ENCODE measurements around the gene VSIR.

VSIR gene

DNA sequence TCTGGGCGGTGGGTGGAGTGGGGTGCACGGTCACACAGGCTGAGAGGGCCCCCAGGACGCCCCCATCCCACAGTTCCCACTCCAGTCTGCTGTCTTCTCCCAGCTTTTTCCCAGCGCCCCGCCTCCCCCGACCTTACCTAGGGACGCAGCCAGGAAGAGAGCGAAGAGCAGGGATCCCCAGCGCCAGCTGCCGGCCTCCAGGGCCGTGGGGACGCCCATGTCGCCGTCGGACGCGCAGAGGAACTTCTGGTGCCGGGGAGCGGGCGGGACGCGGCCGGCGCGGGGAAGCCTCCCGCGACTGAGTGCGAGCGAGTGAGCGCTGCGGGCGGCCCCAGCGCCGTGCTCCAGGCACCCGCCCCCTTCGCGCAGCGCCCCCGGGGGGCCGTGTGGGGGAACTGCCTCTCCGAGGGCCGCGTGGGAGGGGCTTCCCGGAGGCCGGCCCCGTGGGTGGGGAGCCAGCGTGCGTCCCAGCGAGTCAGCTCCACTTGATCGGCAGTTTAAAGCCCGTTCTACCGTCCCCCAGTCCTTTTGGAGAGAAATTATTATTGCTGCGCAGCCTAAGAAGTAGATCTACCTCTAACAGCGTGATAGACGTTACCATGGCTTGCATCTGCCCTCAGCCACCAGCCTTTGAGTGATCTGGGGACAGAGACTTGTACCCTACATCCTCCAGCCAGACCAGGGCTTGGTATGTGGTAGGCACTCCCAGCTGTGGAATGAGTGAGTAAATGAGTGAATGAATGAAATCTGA lies at the start of gene VSIR:
TSS of gene VSIR (minus strand) at position 300 of the 751 bp plus-strand sequence. CDS start at position 219, 81 bp downstream.
- DNase-seq: peak; percentile 97

DNA sequence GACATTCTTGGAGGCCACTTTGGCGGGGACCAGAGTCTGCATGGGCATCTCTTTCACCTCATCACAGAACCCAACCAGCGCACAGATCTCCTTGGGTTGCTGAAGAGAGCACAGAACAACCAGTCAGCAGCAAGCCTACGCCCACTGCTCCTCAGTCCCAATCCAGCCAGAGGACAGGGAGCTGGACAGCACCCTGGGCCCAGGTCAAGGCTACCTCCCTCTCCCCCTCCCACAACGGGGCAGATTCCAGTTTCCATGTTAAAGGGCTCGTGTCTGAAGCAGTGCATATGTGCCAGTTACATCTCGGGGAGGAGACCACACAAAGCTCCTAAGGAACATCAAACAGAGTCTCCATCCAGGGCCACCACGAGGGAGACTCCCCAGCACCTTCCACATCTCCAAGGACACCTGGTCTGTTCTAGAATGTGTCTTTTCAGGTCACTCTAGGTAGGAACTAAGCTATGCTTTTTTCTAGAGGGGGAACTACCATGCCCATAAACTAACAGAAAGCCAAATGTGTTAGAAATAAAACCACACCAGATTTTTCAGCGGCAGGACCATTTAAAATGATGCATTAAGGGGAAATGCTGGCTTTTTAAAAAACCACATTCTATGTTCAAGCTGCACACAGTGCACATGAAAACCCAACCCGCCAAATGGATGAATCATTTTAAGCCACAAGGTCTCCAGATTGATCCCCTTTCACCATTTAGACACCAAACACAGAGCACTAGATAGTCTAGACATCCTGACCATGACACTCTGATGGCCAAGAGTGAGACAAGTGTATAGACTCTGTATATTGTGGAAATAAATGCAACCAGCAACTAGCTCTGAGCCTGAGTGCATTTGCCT lies 48.8 kb upstream of the VSIR start:
- no peak for DNase-seq

DNA sequence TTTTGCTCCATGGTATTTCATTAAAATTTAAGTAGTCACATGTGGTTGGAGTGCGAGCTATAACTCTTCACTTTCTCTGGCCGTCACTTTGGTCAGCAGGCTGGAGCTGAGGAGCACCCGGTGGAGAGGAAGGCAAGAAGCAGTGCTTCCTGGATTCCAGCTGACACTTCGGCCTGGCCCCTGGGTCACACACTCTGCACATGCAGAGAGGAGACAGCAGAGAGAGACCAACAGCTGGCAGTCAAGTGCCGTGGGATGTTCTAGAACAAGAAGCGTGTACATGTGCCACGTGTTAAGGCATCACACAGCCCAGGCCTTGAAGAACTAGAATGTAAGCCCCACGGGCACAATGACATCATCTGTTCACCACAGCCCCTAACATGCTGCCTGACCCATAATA lies 47.6 kb upstream of the VSIR start:
- DNase-seq: no peak

DNA sequence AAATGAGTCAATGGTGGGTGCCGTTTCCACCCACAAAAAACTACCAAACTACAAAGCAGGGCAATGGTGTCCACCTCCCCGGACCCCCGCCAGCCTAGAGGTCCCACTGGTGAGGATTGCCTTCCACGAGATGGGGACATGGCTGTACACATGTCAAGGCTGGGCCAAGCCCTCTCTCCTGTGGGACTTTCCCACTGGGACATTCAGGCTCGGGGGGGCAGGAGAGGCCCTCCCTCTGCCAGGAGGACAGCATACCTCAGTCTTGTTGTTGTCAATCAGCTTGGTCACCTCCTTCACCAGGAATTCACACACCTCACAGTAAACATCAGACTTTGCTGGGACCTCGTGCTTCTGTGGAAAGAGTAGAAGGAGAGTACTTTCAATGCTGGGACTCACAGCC lies 46.7 kb upstream of the VSIR start:
- no peak for DNase-seq

DNA sequence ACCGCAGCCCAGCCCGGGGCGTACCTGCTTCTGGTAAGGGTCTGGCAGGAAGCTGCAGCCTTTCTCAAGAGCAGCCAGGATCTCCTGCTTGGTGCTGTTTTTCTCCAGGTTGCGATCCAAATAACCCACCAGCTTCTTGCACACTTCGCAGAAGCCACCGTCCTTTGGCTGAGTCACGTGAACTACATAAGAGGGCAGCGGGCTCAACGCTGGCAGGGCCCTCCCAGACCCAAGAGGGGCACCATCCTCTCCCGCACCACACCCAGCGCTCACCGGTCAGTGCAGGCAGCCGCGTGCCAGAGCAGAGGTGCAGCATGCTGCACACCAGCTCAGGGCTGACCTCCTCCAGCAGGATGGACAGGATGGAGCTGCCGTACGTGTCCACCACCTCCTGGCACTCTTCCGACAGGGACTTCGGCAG lies 46.1 kb upstream of the VSIR start:
- DNase-seq: no peak

DNA sequence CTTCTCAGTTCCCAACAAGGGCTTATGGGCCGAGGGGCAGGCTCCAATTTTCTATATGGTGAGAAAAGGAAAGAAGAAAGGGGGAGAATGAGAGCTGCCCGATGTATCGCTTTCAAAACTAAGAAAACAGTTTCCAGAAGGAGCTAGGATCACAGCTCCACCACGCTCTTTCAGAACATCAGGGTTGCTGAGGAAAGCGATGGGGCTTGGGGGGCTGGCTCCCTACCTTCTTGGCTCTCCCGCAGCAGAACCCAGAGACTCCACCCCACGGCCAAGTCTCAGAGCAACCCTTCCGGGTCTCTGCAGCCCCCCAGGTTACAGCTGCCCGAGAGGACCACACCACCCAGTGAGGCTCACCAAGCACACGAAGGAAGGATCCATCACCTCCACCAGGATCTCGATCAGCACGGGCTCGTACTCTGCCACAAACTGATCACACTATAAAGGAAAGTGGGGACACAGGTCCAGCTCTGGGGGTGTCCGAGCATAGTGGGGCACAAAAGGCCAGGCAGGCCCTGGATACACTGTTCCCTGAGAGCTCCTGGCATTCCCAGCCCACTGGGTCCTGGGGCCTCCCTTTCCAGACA lies 45.4 kb upstream of the VSIR start:
- DNase-seq: no peak

DNA sequence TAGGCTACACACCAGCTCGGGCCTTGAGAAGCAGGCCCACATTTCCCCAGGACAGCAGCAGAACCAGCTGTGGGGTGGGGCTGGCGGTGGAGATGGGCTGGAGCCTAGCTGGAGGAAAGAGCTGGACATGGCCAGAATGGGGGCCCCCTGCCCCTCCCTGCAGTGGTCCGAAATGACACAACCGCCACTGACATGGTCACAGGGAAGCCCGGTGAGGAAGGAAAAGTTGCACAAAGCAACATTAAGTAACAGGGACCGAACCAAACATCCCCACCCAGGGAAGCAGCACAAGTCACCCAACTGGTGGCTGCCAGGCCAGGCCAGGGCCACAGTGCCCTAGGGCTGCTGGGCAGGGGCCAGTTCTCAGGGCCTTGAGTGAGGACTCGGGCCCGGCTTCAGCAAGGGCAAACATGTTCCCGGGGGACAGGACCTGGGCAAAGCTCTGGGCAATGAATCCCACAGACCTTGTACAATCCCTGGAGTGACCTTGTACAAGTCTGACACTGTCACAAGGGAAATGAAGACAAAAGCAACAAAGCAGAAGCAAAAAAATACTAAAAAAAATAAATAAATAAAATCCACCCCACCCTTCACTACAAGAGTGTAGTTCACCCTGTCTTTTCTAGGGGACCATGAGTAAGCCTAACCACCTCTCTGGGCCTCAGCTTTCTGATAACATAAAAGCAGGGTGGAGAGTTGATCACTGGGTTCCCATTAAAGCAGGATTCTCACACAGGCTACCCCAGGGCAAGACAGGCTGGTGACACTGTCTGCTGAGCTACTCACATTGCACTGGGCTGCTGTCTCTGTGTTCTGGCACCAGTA lies 44.7 kb upstream of the VSIR start:
- DNase-seq: no peak

DNA sequence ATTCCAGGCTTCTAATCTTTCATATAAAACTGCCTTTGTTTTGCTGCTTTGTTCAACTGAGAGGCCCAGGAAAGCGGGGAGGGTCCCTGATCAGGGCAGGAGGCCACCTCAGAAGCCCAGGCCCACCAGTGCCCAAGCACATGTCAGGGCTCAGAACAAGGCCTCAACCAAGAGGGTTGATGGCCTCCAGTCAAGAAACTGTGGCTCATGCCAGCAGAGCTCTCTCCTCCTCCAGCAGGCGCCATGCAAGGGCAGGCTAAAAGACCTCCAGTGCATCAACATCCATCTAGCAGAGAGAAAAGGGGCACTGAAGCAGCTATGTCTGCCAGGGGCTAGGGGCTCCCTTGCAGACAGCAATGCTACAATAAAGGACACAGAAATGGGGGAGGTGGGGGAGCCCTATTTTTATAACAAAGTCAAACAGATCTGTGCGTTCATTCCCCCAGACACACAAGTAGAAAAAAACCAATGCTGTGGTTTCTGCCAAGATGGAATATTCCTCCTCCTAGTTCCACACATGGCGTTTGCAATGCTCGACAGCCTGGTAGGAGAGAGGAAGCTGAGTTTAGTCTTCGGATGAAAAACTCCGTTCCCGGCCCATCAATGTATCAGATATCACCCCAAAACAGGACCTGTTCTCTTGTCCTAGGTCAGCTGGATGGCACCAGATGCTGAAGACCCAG lies 43.8 kb upstream of the VSIR start:
- DNase-seq: no peak

DNA sequence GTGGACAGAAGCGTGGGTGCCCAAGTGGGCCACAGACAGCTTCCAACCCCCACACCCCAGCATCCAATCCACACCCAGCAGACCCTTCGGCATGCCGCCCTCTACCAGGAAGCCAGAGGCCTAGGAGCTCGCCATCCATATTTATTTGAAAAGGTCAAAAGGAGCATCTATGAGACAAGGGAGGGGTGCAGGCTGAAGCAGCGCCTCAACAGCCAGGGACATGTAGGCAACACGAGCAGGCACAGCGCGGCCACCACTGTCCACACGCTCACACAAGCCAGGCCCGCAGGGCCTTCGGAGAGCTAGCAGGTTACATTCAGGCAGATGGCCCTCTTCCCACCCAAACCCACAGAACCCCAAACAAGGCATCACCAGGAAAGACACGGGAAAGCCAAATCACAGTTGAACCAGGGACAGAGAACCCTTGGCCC lies 43.1 kb upstream of the VSIR start:
- no peak for DNase-seq

DNA sequence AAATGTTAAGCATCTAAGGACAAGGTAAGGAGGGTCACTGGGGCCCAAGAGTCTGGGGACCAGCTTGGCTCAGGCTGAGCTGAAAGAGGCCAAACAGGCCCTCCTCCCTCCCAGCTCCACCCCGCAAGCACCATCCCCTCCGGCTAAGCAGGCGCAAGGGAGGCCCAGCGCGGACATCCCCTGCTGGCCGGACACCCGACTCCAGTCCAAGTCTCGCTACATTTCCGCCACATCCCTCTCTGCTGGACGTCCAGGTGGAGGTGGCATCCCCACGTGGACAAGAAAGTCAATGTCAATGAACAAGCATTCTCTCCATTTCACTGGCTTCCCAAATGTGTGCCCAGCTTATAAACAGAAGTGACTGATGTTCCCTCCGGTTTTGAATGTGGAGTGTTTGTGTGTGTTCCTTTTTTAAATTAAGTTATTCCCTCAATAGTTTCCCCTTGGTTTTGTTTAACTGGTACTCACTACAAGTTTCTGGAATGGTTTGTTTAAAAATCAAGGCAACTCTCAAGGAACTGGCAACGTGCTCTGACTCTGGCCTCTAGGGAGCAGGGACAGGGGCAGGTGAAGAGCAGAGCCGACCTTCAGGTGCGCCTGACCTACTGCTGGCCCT lies 42.3 kb upstream of the VSIR start:
- DNase-seq: no peak

DNA sequence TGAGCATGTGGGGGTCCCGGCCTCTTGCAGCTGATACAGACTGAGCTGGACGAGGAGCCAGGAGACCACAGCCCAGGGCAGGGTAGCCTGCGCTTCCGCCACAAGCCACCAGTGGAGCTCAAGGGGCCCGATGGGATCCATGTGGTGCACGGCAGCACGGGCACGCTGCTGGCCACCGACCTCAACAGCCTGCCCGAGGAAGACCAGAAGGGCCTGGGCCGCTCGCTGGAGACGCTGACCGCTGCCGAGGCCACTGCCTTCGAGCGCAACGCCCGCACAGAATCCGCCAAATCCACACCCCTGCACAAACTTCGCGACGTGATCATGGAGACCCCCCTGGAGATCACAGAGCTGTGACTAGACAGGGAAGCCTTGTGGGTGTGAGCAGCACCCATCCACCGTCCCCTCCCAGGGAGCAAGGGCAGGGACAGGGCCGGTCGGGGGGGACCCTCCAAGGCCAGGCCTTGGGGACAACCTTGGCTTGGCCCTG lies 41.6 kb upstream of the VSIR start:
- no peak for DNase-seq

DNA sequence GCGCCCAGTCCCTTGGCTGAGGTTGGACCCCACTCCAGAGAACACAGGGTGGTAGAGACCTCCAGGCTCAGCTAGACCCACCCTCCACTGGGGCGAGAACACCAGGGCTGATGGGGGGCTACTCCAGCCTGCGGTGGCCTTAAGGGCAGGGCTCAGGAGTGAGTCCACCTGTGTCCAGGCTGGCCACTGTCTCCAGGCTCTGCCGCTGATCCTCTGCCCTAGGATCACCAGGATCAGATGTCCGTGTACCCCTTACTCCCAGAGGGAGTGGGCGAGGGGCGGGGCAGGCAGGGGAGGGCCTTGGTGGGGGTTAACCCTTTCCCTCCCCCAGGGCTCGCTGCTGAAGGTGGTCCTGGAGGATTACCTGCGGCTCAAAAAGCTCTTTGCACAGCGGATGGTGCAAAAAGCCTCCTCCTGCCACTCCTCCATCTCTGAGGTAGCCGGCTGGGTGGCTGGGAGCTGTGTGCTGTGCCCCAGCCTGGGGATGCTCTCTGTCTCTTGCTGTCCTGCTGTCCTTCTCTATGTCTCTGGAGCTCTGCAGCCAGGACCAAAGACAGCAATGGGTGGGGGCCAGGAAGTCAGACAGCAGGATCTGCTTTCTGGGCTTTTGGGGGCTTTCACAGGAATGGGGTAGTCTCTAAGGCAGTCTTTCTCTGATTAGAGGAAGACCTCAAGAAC lies 39.7 kb upstream of the VSIR start:
- no peak for DNase-seq

DNA sequence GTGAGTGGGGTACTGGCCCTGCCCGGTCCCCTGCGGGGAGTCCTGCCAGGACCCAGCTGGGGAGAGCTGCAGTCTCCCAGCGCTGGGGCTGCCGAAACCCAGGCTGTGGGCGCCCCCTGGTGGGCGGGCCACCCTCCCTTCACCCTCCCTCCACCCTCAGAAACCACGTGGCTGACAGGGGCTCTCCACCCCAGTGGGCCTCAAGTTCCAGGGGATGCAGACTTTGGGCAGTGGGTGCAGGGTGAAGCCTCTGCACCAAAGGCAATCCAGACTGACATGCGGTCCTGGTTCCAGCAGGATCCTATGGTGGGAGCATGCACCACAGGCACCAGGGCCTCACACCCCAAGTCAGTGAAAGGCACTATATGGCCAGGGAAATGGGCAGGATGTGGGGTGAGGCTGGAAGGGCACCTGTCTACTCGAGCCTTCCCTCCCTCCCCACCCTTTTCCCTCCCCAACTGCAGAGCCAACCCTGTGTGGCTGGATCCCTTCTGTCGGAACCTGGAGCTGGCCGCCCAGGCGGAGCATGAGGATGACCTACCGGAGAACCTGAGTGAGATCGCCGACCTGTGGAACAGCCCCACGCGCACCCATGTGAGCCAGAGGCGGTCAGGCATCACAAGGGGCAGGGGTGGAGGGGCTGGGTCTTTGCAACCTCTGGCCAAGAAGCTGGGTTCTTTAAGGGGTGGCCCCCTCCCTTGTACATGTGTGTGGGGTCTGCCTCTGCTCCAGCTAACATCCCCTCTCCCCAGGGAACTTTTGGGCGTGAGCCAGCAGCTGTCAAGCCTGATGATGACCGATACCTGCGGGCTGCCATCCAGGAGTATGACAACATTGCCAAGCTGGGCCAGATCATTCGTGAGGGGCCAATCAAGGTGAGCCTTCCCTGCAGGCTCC lies 38.9 kb upstream of the VSIR start:
- peak; percentile 80 for DNase-seq

DNA sequence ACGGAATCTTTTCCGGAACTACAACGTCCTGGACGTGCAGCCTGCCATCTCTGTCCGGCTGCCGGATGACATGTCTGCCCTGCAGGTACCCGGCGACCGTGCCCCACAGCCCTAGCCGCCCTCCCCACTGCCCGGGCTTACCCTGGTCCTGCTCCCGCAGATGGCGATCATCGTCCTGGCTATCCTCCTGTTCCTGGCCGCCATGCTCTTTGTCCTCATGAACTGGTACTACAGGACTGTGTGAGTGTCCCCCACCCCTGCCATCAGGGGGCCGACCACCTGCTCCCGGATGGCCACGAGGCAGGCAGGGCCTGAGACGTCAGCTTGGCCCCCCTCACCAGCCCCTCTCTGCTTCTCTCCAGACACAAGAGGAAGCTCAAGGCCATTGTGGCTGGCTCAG lies 38.0 kb upstream of the VSIR start:
- DNase-seq: no peak

DNA sequence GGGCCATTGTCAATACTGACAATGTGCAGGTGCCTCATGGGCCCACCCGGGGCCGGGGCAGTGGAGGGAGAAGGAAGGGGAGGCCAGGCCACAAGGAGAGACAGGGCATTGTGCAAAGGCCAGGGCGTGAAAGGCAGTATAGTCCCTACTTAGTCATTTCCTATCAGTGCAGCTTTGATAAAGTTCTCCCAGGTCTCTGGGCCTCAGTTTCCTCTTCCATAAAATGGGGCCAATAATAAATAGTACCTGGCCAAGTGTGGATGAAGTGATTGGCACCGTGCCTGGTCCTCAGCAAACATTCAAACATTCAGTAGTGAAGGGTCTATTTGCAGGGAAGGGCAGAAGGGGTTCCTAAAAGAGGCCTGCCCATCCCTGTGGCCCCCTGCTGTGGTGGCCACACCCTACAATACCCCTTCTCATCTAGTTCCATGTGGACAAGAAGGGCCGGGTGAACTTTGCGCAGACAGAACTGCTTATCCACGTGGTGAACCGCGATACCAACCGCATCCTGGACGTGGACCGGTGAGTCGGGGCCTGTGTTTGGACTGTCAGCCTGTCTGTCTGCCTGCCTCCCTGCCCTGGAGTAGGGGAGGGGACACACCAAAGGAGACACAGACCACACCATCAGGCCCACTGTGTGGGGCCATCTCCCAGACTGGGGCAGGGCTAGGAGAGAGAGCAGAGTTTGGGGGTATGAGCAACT lies 36.9 kb upstream of the VSIR start:
- DNase-seq: no peak

DNA sequence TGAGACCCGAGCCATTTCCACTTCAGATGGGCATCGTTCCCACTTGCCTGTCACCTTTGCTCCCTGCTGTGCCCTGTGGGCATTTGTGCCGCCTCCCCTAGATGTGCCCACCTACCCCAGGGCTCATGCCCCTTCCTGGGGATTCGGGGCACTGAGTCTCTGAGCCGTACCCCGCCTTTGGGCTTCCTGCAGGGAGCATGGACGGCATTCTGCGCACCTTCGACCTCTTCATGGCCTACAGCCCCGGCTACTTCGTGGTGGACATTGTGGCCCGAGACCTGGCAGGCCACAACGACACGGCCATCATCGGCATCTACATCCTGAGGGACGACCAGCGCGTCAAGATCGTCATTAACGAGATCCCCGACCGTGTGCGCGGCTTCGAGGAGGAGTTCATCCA lies 36.3 kb upstream of the VSIR start:
- DNase-seq: no peak

DNA sequence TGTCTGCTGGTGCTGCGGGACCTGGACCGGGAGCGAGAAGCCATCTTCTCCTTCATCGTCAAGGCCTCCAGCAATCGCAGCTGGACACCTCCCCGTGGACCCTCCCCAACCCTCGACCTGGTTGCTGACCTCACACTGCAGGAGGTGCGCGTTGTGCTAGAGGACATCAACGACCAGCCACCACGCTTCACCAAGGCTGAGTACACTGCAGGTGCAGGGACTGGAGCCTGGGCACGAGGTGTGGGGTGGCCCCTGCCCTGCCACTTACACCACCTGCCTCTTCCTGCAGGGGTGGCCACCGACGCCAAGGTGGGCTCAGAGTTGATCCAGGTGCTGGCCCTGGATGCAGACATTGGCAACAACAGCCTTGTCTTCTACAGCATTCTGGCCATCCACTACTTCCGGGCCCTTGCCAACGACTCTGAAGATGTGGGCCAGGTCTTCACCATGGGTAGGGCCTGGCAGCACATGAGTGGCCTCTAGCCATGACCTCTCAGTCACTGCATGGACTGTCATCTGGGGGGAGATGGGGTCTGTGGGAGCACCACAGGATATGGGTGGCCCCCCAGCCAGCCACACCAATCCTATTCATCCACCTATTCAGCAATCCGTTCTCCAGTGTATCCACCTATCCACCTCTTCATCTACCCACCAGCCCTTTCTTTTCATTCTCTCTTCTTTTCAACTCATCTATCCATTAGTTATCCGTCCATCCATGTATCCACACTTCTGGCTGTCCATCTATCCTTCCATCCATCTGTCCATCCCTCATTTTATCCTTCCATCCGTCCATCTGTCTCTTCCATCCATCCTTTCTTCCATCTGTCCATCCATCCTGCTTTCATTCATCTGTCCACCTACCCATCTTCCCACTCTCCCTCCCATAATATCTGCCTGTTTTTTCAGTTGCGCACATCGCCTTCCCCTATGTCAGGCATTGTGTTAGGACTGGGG lies 34.5 kb upstream of the VSIR start:
- no peak for DNase-seq

Data from activated T-cell treated with anti-CD3 and anti-CD28 coated beads for 4 hours (primary cell).